PFSK-1 (cell line): ENCODE results near the gene TFPI2.

Source experiments
- FOXP2 ChIP-seq: optimal IDR thresholded peaks from 2 replicates; pipeline ENCODE3; 2011; ENCODE audit warnings: borderline replicate concordance, control low read depth, inconsistent platforms; ENCODE audit not compliant: insufficient read depth; ENCODE audit errors: extremely low read length, extremely low read depth
- POLR2AphosphoS5 ChIP-seq: IDR thresholded peaks from 2 replicates; pipeline ENCODE4 v1.6.1; 2012; ENCODE audit warnings: low read depth, mild to moderate bottlenecking, control low read depth, low read length, moderate library complexity
- SIN3A ChIP-seq: IDR thresholded peaks from 2 replicates; pipeline ENCODE4 v1.6.1; 2012; ENCODE audit warnings: mild to moderate bottlenecking, low read length, moderate library complexity, borderline replicate concordance; ENCODE audit not compliant: insufficient read depth
- TAF1 ChIP-seq: IDR thresholded peaks from 2 replicates; pipeline ENCODE4 v1.6.1; 2012; ENCODE audit warnings: low read length, control low read depth, borderline replicate concordance; ENCODE audit not compliant: insufficient read depth
- TF ChIP-seq, protein P1 (sequence below), 2 experiments: IDR thresholded peaks; 2 replicates each; pipeline versions ENCODE4 v1.6.1 to v1.8.0; 2011 to 2012; ENCODE audit warnings: low read depth in 2 of 2, low read length in 2 of 2, control low read depth in 1 of 2, inconsistent platforms in 1 of 2, mild to moderate bottlenecking in 1 of 2, moderate library complexity in 1 of 2; ENCODE audit not compliant: insufficient read depth in 1 of 2

The TFPI2 gene

DNA sequence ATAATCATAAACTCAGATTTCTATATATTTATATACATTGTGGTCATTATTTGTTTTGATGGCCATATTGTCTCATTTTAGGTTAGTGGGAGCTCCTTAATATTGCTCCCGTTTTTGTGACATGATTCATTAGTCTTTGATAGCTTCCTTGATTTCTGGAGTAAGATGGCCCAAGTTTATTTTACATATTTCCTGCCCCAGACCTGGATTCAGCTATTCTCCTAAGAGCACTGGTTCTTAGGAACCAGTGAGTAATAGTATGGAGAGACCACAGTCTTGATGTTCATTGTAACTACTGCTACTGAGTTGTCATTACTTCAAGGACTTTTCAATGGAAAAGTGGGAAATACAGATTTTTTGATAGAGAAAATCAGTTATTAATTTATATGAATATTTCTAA lies 6.0 kb downstream of the TFPI2 start:
- no peak for TF ChIP-seq FOXP2
- no peak for TF ChIP-seq TAF1
- no peak for TF ChIP-seq POLR2AphosphoS5

DNA sequence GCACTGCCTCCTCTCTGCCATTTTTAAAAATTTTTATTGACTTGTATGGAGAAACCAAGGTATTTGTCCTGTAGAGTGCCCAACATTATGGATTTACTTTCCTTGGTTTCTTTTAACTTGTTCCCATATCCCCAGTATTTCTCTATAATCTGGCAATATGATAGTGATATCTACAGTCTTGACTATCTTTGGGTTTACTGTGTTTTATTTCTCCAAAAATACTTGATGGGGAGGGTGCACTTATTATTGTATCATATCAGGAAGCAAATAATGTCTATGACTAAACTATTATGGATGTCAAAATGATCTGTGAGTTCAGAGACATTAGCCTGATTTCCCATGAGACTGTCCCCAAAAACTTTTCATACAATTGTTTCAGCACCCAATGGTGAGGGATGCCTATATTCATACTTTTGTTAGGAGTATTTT lies 6.6 kb downstream of the TFPI2 start:
- TF ChIP-seq TAF1 (no peak), POLR2AphosphoS5 (no peak), FOXP2 (no peak), SIN3A (no peak)
- TF ChIP-seq, protein P1, sequence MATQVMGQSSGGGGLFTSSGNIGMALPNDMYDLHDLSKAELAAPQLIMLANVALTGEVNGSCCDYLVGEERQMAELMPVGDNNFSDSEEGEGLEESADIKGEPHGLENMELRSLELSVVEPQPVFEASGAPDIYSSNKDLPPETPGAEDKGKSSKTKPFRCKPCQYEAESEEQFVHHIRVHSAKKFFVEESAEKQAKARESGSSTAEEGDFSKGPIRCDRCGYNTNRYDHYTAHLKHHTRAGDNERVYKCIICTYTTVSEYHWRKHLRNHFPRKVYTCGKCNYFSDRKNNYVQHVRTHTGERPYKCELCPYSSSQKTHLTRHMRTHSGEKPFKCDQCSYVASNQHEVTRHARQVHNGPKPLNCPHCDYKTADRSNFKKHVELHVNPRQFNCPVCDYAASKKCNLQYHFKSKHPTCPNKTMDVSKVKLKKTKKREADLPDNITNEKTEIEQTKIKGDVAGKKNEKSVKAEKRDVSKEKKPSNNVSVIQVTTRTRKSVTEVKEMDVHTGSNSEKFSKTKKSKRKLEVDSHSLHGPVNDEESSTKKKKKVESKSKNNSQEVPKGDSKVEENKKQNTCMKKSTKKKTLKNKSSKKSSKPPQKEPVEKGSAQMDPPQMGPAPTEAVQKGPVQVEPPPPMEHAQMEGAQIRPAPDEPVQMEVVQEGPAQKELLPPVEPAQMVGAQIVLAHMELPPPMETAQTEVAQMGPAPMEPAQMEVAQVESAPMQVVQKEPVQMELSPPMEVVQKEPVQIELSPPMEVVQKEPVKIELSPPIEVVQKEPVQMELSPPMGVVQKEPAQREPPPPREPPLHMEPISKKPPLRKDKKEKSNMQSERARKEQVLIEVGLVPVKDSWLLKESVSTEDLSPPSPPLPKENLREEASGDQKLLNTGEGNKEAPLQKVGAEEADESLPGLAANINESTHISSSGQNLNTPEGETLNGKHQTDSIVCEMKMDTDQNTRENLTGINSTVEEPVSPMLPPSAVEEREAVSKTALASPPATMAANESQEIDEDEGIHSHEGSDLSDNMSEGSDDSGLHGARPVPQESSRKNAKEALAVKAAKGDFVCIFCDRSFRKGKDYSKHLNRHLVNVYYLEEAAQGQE (IDR thresholded peaks at IDR 0.05; ENCODE audit: insufficient read depth in 1 of 2, low read depth in 2 of 2, low read length in 2 of 2) = no peak

DNA sequence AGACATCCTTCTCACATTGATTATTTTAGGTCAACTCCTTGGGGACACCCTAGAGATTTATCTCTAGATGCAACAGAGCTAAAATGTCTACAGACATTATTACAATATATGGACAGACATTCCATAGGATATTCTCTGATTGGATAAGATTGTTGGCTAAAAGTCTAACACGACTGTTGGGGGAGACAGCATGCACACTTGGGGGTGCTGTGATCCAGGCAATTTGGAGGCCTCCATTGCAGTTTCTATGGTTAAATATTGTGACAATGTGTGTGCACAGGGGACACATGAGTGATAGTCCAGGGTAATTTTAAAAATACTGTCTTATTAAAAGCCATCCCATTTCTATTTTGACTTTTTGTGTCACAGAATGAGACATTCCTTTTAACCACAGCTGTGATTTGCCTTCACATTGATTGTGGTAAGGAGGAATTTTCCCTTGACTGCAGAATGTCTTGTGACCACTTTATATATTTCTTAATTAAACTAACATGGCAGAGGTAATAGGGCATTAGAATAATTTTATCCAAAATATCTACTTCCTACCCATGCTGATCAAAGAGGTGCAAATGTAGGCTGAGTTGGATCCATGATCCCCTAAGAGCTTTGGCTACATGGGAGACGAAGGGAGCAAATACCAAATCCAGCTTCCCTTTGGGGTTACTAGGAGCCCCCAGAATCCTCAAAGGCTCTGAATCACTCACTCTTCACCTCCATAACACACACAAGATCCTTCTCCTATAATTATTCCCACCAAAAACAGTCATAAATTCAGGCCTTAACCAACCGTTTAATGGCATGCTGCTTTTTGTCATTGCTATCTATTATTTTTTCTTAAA lies 7.3 kb downstream of the TFPI2 start:
- TF ChIP-seq, protein P1 (IDR thresholded peaks at IDR 0.05; ENCODE audit: insufficient read depth in 1 of 2, low read depth in 2 of 2, low read length in 2 of 2) = no peak

DNA sequence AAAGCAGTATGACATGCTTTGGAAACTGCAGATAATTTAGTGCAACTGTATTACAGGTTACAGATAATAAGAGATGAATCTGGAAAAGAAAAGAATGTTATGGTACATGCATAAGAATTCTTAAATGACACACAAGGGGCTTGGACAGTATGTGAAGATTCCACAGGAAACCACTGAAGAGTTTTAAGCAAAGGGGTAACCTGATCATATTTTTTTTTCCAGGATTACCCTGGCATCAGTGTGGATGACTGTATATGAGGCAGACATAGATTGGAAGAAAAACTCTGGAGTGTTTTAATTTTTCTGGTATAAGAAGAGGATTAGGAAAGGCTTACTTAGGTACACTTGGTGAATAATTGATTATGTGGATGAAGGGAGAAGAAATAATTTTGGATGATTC lies 8.1 kb downstream of the TFPI2 start:
- TF ChIP-seq, protein P1 (IDR thresholded peaks at IDR 0.05; ENCODE audit: insufficient read depth in 1 of 2, low read depth in 2 of 2, low read length in 2 of 2) = no peak
- no peak for TF ChIP-seq SIN3A
- TF ChIP-seq POLR2AphosphoS5 = no peak
- TF ChIP-seq TAF1 = no peak
- no peak for TF ChIP-seq FOXP2

DNA sequence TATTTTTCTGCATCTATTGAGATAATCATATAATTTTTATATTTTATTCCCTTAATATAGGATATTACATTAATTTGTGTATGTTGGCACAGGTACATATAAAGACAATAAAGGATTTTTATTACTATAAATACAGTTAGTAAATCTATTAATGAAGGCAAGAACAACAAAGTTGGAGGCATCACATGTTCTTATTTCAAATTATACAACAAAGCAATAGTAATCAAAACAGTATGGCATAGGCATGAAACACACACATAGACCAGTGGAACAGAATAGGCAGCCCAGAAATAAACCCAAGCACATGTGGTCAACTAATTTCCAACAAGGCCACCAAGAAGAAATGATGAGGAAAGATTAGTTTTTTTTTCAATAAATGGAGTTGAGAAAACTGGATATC lies 11.2 kb downstream of the TFPI2 start:
- no peak for TF ChIP-seq SIN3A
- TF ChIP-seq, protein P1 (IDR thresholded peaks at IDR 0.05; ENCODE audit: insufficient read depth in 1 of 2, low read depth in 2 of 2, low read length in 2 of 2) = no peak
- no peak for TF ChIP-seq POLR2AphosphoS5
- TF ChIP-seq FOXP2 = no peak
- no peak for TF ChIP-seq TAF1
